UCSD-AML1 (cell line): ENCODE measurements around the gene ACTL7A.
"Not testable (repeated sequence)": the region's sequence is repeated elsewhere in the genome, so short reads cannot be mapped to it uniquely, and the experiment has no call there.

Experiments
- DNase-seq: peaks from one replicate; lab custom pipeline; 2025; ENCODE audit not compliant: unreplicated experiment; lab: John Stamatoyannopoulos, UW

Gene ACTL7A

DNA sequence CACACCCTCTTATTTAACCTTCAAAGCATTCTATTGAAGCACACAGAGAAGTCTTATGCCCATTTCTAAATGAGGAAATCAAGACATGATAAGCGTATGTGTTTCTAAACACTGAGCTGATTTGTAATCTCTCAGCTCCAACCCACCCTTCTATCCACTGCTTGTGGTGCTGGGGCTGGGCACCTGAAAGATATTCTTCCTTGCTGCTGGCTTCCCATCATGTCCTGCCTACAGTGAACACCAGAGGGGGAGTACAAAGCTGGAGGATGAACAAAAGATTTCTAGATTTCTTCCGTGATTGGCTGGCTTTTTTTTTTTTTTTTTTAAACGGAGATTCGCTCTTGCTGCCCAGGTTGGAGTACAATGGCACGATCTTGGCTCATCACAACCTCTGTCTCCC is 14.4 kb downstream of the ACTL7A start:
- no peak for DNase-seq

DNA sequence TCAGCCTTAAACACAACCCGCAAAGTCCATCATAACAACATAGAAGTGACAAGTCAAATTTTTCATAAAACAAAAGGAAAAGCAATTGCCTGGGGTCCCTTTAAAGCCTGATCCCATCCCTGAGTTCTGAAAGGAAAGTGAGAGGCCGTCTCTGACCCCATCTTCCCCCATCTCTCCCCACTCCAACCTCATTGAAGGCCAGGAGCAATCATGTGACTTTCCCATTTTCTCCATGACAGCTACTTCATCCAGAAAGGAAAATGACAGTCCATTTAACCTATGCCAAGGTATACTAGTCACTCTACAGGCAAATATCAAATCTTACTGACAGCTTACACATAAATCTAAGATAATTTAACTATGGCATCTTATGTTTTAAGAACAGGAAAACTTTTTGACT is 15.5 kb downstream of the ACTL7A start:
- DNase-seq, result no peak

DNA sequence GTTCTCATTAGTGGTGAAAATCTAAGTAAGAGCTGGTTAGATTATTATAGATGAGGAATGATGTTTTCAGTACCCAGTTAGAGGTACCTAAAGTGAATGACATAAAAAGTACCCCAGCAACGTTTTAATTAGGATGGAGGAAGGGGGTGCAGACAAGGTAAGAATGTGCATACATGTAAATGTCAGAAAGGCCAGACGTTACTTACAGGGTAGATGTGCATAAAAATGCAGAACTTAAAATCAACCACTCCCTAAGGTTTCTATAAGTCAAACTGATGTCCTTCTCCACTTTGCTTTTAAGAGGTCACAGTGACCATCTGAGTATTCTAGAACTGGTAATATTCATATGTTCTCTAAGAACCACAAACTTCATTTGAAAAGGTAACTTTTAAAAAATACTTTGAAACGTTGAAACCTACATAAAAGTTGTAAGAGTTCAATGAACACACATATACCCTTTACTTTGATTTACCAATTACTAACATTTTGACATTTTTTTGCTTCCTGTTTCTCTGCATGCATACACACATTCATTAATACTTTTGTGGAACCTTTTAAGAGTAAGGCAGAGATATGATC is 18.8 kb downstream of the ACTL7A start:
- no peak for DNase-seq

DNA sequence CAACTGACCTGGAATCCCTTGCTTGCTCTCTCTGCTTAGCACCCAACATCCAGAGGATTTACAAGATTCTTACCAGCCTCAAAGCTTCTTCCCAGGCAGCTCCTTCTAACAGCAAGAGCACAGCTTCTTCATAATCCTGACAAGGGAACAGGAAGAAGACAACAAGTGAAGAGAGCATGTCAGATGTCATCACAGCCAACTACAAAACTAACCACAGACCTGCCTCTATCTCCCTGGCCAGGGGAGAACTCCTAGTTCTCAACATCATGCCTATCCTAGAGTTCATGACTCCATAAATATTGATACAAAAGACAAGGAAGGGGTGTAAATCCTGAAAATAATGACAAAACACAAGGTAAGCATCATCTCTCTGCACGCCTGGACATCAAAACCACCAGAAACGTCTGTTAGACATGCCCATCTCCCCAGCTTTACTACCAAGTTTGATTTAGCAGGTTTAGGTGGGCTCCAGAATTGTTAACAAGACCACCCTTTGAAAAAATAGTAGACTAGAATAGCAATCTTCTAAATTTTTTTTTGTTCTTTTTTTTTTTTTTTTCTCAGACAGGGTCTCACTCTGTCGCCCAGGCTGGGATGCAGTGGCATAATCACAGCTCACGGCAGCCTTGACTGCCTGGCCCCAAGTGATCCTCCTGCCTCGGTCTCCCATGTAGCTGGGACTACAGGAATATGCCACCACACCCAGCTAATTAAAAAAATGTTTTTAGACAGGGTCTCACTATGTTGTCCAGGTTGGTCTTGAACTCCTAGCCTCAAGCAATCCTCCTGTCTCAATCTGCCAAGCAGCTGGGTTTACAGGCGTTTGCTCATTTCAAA is 20.2 kb downstream of the ACTL7A start:
- no peak for DNase-seq

DNA sequence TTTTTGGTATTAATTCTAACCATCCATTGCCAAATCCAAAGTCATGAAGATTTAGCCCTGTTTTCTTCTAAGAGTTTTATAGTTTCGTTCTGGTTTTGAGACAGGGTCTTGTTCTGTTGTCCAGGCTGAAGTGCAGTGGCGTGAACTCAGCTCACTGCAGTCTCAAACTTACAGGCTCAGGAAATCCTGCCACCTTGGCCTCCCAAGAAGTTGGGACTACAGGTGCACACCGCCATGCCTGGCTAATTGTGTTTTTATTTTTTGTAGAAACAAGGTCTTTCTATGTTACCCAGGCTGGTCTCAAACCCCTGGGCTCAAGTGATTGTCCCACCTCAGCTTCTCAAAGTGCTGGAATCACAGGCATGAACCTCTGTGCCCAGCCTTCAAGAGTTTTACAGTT is 21.0 kb downstream of the ACTL7A start:
- no peak for DNase-seq

DNA sequence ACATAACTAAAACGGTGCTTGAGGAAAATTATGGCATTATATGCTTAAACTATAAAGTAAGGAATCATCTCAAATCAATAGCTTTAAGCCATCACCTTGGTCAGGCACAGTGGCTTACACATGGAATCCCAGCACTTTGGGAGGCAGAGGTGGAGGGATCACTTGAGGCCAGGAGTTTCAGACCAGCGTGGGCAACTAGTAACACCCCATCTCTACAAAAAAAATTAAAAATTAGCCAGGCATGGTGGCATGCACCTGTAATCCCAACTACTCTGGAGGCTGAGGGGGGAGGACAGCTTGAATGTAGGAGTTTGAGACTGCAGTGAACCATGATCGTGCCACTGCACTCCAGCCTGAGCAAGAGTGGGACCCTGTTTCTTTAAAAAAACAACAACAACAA is 22.6 kb downstream of the ACTL7A start:
- no peak for DNase-seq

DNA sequence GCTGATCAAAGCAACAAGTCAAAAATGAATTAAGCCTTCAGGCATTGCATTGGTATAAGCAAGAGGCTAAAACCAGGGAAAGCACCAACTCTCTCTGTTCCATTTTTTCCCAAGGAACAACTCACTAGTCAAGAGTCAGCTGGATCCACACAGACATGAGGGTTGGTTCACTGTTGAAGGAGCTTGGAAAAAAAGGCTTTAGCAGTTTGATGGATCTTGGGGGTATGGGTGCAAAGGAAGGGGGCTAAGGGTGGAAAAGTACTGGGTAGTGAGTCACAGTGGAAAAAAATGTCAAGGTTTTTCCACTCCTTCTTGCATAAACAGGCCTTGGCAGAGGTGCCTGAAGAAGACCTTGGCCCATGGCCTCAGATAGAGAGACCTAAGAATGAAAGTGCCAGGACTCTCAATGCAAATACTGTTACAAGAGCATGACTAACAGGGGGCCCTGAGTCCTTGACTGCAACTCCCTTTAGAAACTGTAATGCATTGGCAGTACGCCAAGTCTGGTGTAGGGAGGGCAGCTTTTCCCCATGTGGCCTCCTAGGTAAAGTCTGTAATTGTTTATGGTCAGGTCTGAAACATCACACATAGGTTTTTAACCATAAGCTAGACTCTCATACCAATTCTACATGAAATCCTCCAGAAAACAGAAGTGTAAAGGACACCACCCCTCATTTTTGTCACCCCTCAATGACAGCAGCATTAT is 23.7 kb downstream of the ACTL7A start:
- DNase-seq, result no peak

DNA sequence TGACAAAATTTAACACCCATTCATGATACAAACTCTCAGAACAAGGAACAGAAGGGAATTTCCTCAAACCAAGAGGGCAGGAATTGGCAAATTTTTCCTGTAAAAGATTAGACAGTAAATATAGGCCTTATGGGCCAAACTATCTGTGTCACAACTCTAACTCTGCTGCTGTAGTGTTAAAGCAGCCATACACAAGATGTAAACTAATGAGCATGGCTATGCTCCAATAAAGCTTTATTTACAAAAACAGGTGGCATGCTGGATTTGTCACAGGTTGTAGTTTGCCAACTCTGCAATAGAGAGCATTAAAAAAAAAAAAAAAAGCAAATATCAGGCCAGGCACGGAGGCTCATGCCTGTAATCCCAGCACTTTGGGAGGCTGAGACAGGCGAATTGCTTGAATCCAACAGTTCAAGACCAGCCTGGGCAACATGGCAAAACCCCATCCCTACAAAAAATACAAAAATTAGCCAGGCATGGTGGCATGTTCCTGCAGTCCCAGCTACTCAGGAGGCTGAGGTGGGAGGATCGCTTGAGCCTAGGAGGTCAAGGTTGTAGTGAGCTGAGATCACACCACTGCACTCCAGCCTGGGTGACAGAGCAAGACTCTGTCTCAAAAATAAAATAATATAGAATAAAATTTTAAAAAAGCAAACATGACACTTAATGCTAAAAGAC is 24.7 kb downstream of the ACTL7A start:
- not testable (repeated sequence) for DNase-seq

DNA sequence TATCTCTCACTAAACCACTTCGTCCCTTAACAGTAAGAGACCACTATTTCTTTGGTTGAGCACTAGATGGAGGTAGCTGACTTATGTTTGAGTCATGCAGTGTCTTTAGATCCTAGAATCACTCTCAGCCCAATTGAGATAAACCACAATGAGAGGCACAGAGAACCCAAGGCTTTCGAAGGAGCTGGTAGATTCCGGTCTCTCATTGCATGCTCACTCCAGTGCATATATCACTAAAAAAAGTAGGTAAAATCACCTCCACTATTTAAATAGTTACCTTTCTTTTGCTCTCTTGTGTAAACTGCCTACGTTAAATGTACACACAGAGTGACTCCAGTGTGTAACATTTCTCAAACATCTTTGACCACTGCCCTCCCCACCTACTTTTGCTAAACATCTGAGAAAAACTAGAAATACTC is 27.6 kb downstream of the ACTL7A start:
- no peak for DNase-seq

DNA sequence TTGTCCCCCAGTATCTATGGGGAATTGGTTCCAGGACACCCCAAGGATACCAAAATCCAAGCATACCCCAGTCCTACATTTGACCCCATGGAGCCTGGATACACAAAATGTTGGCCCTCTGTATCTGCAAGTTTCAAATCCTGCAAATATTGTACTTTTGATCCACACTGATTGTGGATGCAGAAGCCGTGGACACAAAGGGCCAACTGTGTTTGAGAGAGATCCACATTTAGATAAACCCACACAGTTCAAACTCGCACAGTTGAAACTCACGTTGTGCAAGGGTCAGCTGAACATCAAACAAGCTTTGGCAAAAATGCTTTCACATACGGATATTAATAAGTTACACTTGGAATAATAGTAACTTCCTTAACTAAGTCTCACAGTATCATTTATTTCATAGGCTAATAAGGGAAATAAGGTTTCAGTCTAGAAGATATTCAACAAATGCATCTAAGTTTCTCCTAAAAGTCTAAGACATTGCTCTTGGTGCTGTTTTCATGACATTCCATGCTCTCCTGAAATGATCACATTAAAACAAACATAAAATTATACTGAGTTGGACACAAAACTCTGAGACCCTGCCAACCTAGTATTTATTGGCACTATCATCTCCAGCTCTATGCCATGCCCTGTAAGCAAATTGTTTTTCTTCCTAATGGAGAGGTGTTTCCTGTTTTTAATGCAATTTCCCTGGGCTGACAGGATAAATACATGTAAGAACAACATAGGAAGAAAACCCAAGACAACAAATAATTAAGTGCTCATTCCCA is 32.3 kb downstream of the ACTL7A start:
- no peak for DNase-seq

DNA sequence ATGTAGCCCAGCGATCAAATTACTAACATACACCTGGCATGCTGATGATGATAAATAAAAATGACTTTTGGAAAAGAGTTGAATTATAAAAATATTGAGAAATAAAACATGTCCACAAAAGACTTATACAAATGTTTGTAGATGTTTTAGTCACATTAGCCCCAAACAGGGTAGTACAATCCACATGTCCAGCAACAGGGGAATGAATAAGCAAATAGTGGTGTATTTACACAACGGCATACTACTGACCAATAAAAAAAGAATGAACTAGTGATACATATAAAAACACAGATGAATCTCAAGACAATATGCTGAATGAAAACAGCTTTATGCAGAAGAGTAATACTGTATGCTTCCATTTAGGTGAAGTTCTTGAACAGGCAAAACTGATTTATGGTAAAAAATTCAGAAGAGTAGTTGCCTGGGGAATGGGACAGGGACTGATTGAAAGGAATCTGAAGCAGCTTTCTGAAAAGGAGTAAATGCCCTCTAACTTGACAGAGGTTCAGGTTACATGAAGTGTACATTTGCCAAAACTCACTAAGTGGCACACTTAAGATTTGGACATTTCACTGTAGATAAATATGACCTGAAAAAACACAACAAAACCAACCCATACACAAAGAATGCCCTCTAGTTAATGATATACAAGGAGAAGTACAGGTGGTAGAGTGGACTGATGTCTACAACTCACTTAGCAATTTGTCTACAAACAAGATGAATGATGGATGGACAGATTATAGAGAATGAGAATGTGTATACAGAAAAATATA is 35.4 kb downstream of the ACTL7A start:
- no peak for DNase-seq

DNA sequence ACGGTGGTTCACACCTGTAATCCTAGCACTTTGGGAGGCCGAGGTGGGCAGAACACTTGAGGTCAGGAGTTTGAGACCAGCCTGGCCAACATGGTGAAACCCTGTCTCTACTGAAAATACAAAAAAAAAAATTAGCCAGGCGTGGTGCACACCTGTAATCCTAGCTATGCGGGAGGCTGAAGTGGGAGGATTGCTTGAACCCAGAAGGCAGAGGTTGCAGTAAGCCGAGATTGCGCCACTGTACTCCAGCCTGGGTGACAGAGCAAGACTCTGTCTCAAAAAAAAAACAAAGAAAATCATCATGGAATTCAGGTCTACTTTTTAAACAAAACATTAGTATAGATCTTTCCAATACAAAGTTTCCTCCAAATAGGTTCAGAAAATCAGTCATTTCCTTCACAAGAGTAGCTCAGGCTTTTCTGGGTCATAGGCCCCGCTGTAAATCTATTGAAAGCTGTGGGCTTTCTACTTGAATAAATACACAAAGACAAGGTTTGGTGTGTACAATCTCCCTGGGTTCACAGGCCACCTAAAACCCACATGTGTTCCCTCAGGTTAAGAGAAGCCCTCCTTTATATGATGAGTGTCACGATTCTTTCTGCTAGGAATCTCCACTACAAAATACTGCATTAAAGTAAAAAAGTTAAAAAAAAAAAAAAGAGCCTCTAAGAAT is 37.1 kb downstream of the ACTL7A start:
- DNase-seq, result not testable (repeated sequence)

DNA sequence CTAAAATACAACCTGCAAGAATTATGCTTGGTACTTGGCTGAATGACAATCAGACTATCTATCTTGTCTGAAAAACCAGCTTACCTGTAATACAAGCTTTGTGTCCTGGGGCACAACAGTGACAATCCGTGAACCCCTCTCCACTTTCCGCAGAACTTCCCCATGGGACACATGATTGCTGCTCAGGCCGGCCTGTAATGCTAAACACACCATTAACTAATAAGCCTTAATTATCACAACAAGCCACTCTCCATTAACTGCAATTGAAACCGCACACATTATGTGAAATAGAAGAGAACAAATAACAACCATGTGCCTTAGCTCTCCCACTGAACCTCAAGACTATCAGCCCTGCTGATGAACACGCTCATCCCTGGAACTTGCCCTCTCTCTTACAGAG is 38.1 kb downstream of the ACTL7A start:
- no peak for DNase-seq

DNA sequence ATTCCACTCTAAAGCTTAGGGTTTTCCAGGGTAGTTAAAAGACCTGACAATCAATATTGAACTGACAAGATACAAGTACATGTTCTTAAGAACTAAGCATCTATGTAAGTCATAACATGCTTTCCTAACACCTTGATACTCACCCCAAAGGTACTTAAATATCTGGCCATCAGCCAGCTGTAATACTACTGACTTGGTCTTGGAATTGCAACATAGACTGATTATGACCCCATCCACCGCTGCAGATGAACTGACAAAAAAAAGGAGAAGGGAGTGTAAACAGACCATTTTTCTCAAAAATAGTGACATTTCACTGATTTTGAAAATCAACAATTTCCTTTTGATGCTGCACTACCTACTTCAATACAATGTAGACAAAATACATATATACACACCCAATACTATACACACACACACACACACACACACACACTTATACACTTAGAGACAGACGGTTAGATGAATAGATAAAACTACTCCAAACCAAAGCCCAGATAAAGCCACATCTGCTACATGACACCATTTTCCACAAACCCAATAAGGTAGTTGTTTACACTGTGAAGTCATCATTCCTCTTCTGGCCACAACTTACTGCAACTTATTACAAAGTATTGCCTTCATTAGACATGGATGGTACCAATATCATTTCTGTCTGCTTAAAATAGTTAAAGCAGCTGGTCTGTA is 41.5 kb downstream of the ACTL7A start:
- no peak for DNase-seq

DNA sequence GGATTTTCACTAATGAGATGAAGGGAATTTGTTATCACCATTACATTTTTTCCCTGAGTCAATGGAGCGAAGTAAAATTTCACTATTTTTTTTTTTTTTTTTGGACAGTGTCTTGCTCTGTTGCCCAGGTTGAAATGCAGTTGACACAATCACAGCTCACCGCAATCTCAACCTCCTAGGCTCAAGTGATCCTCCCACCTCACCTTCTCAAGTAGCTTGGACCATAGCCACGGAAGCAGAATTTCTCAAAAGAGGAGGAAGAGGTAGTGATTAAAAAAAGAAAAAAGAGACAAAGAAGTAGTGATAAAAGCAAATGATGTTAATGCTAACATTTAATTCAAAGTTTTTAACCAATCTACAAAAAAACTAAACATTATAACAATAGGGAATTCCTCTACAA is 42.1 kb downstream of the ACTL7A start:
- no peak for DNase-seq

DNA sequence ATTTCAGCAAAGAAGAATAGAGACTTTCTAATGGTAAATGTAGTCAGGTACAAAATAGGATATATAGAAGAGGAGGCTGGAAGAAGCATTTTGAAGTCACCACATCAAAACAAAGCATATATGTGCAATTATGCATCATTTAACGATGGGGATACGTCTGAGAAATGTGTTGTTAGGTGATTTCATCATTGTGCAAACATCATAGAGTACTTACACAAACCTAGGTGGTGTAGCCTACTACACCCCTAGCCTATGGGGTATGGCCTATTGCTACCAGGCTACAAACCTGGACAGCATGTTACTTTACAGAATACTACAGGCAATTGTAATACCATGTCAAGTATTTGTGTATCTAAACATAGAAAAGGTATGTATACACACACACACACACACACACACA is 43.4 kb downstream of the ACTL7A start:
- DNase-seq, result no peak

DNA sequence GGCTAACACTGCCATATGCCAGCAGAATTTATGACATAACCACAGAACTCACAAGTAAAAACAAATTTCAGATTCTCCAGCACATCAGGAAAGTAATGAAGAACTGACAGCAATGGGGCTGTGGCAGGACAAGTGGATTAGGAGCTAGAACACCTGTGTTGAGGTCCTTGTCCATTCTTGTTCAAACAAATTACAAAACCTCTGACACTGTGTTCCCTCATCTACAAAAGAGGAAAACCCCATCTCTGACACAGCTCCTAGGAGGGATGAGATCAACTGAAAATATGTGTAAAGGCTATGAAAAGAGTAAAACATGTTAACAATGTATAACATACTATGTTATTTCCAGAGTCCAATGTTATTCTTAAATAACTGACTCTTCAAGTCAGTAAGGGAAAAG is 48.3 kb downstream of the ACTL7A start:
- no peak for DNase-seq

DNA sequence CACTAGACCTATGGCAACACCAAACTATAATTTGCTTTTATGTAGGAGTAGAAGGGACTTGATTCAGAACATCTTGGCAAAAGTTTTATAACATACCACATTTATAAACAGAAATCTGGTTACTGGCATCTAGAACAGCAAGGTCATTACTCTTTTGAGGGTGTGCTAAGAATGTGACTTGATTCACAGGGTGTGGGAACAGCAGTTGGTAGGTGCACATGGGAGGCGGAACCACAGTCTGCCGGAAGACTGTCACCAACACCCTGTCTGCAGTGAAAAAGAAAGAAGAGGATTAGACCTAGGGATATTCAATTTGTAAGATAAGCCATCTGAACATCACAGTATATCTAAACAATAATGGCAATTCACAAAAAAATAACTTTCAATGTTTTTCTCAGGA is 48.8 kb downstream of the ACTL7A start:
- DNase-seq, result no peak

DNA sequence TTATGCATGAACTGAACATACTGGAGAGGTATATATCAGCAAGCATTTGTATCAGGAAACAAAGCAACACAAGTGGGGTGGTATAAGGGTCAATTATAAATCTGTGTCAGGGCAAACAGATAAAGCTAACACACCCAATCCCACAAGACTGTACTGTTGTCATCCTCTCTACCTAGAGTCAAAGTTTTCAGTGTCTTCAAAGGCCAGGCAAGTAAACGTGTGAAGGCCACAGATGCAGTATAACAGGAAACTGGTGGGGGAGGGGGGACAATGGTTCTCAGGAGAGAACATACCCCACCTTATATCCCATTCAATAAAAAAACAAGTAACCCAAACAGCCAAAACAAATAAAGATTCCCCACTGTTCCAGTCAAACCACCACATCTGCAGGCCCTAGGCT is 49.8 kb downstream of the ACTL7A start:
- DNase-seq, result no peak
